ENCODE data around the gene PHF2.

Gene PHF2

DNA sequence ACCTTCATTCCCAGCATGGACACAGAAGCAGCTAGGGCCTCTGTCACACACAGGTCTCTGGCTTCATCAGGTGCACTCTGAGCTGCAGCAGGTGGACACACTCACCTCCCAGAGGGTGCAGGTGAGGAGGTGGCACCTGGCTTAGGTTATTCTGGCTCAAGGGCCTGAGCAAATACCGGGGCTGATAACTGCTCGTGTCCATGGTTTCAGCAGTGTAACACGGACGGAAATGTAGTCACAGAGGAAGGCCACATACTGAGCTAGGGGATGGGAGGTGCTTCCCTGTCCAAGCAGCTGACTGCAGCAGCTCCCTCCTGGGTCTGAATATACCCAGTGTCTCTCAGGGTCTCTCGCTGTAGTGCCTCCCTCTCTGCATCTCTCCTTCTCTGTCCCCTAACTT lies 5.7 kb downstream of the PHF2 start (continued):
- TF ChIP-seq ZFP37 (tag by site-specific recombination; IDR thresholded peaks at IDR 0.05) (no peak), ZNF529 (tag by site-specific recombination; IDR thresholded peaks at IDR 0.05; ENCODE audit: insufficient replicate concordance) (no peak), GLIS1 (tag by site-specific recombination; IDR thresholded peaks at IDR 0.05) (no peak)
- TF ChIP-seq, protein P1, sequence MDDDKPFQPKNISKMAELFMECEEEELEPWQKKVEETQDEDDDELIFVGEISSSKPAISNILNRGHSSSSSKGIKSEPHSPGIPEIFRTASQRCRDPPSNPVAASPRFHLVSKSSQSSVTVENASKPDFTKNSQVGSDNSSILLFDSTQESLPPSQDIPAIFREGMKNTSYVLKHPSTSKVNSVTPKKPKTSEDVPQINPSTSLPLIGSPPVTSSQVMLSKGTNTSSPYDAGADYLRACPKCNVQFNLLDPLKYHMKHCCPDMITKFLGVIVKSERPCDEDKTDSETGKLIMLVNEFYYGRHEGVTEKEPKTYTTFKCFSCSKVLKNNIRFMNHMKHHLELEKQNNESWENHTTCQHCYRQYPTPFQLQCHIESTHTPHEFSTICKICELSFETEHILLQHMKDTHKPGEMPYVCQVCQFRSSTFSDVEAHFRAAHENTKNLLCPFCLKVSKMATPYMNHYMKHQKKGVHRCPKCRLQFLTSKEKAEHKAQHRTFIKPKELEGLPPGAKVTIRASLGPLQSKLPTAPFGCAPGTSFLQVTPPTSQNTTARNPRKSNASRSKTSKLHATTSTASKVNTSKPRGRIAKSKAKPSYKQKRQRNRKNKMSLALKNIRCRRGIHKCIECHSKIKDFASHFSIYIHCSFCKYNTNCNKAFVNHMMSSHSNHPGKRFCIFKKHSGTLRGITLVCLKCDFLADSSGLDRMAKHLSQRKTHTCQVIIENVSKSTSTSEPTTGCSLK (tag by site-specific recombination; IDR thresholded peaks at IDR 0.05) = no peak

GRCh38 chr9:93582550-93582949 lies 6.2 kb downstream of the PHF2 start:
- H3K27ac ChIP-seq (ENCODE audit: extremely low read depth, low read depth, low read length) = no peak overlapping the region
- H3K36me3 ChIP-seq (ENCODE audit: control insufficient read depth in 2 of 2, insufficient read depth in 1 of 2, low read length in 2 of 2) = no peaks in the 10 kb centered on the region
- no peak overlapping the region for H3K4me3 ChIP-seq (ENCODE audit: low read depth, low read length)
- no peaks in the 10 kb centered on the region; the same call in 1 of the 2 replicates for H3K4me1 ChIP-seq (ENCODE audit: control insufficient read depth, insufficient read depth, low read length)
- no peak for TF ChIP-seq ZNF837 (tag by site-specific recombination; IDR thresholded peaks at IDR 0.05)
- TF ChIP-seq, protein P2, sequence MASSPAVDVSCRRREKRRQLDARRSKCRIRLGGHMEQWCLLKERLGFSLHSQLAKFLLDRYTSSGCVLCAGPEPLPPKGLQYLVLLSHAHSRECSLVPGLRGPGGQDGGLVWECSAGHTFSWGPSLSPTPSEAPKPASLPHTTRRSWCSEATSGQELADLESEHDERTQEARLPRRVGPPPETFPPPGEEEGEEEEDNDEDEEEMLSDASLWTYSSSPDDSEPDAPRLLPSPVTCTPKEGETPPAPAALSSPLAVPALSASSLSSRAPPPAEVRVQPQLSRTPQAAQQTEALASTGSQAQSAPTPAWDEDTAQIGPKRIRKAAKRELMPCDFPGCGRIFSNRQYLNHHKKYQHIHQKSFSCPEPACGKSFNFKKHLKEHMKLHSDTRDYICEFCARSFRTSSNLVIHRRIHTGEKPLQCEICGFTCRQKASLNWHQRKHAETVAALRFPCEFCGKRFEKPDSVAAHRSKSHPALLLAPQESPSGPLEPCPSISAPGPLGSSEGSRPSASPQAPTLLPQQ (tag by site-specific recombination; IDR thresholded peaks at IDR 0.05) = no peak
- no peak for TF ChIP-seq ZNF658 (tag by site-specific recombination; IDR thresholded peaks at IDR 0.05)
- no peak for TF ChIP-seq ZNF544 (tag by site-specific recombination; IDR thresholded peaks at IDR 0.05)
- TF ChIP-seq, protein P3, sequence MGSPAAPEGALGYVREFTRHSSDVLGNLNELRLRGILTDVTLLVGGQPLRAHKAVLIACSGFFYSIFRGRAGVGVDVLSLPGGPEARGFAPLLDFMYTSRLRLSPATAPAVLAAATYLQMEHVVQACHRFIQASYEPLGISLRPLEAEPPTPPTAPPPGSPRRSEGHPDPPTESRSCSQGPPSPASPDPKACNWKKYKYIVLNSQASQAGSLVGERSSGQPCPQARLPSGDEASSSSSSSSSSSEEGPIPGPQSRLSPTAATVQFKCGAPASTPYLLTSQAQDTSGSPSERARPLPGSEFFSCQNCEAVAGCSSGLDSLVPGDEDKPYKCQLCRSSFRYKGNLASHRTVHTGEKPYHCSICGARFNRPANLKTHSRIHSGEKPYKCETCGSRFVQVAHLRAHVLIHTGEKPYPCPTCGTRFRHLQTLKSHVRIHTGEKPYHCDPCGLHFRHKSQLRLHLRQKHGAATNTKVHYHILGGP (tag by site-specific recombination; IDR thresholded peaks at IDR 0.05) = no peak
- no peak for TF ChIP-seq ZNF248 (tag by site-specific recombination; IDR thresholded peaks at IDR 0.05)
- no peak for TF ChIP-seq ZNF16 (tag by site-specific recombination; IDR thresholded peaks at IDR 0.05; ENCODE audit: low read depth)
- no peak for TF ChIP-seq ZNF530 (tag by site-specific recombination; IDR thresholded peaks at IDR 0.05; ENCODE audit: low read depth)
- POLR2A ChIA-PET = interaction anchor here (1.8 kb wide), 1 partner anchor 16 kb away, joined by 6 read pairs; no protein-coding TSS in a partner anchor
- H3K9me3 ChIP-seq (ENCODE audit: control insufficient read depth, insufficient read depth, low read depth, low read length) = no peaks in the 10 kb centered on the region
- CTCF ChIA-PET = interaction anchor here (2.7 kb wide), 1 partner anchor 16 kb away, joined by 12 read pairs; no protein-coding TSS in a partner anchor

DNA sequence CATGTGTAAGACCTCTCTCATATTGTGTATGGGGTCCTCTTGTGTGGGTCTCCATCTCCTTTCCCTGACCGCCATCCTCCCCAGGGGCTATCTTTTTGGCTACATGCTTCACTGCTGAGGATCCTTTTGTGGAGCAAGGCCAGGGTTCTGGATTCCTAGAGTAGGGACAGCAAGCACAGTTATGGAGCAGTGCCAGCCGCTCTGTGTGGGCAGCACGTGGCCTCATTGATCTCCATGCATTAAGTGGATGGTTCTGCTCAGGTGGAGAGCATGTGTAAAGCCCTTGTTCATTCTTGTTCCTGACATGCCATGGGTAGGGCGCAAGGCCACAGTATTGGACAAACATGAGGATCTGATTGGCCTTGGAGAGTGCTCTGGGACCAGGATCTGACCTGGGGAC lies 8.9 kb downstream of the PHF2 start:
- ChIA-PET POLR2A (no interaction called here), CTCF (interaction anchor here (1.4 kb wide), 1 partner anchor 19 kb away, joined by 4 read pairs; no protein-coding TSS in a partner anchor)
- no peaks in the 10 kb centered on the region for H3K36me3 ChIP-seq (ENCODE audit: control insufficient read depth in 2 of 2, insufficient read depth in 1 of 2, low read length in 2 of 2)
- H3K4me3 ChIP-seq (ENCODE audit: low read depth, low read length) = no peak overlapping the region
- H3K27ac ChIP-seq (ENCODE audit: extremely low read depth, low read depth, low read length) = no peak overlapping the region
- no peaks in the 10 kb centered on the region for H3K9me3 ChIP-seq (ENCODE audit: control insufficient read depth, insufficient read depth, low read depth, low read length)
- no peaks in the 10 kb centered on the region; the same call in 1 of the 2 replicates for H3K4me1 ChIP-seq (ENCODE audit: control insufficient read depth, insufficient read depth, low read length)
- no peak for TF ChIP-seq ZNF585B (tag by site-specific recombination; IDR thresholded peaks at IDR 0.05)
- no peak for TF ChIP-seq MEIS1 (CRISPR knock-in tag; IDR thresholded peaks at IDR 0.05; ENCODE audit: borderline replicate concordance)
- TF ChIP-seq, protein P4, sequence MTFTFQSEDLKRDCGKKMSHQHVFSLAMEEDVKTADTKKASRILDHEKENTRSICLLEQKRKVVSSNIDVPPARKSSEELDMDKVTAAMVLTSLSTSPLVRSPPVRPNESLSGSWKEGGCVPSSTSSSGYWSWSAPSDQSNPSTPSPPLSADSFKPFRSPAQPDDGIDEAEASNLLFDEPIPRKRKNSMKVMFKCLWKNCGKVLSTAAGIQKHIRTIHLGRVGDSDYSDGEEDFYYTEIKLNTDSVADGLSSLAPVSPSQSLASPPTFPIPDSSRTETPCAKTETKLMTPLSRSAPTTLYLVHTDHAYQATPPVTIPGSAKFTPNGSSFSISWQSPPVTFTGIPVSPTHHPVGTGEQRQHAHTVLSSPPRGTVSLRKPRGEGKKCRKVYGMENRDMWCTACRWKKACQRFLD (tag by site-specific recombination; IDR thresholded peaks at IDR 0.05) = no peak
- no peak for TF ChIP-seq ZNF148 (tag by site-specific recombination; IDR thresholded peaks at IDR 0.05; ENCODE audit: borderline replicate concordance)
- TF ChIP-seq ZNF518A (tag by site-specific recombination; conservative IDR thresholded peaks at IDR 0.05; ENCODE audit: low read depth) = no peak

Data from HEK293 (cell line).